ENCODE data around the gene OBSCN.
A peak's percentile ranks its signal among the peaks of the same experiment; 100 is the strongest.

Gene OBSCN

DNA sequence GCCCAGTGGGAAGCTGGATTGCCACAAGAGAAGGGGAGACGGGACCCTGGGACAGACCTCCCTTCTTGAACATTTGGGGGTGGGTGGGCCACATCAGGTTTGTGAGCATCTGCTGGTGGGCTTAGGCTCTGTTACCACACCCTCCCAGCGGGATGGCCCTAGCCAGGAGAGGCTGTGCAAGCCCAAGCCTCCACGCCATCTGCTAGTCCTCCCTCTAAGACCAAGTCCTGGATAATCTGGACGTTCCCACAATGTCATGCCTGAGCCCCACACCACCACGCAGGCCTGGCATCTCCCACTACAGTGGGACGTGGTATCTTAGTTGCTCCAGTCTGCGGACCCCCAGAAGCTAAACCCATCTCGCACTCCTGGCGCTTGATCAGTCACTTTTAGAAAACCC lies 46.0 kb upstream of the OBSCN start:
- DNase-seq (ENCODE audit: low spot score), result no peak
- ChIA-PET CTCF (no interaction called here), POLR2A (ENCODE audit: low non-redundant PET) (interaction anchor here (0.6 to 1.2 kb wide), 2 partner anchors 10 to 21 kb away, joined by 3 read pairs; no protein-coding TSS in a partner anchor)

DNA sequence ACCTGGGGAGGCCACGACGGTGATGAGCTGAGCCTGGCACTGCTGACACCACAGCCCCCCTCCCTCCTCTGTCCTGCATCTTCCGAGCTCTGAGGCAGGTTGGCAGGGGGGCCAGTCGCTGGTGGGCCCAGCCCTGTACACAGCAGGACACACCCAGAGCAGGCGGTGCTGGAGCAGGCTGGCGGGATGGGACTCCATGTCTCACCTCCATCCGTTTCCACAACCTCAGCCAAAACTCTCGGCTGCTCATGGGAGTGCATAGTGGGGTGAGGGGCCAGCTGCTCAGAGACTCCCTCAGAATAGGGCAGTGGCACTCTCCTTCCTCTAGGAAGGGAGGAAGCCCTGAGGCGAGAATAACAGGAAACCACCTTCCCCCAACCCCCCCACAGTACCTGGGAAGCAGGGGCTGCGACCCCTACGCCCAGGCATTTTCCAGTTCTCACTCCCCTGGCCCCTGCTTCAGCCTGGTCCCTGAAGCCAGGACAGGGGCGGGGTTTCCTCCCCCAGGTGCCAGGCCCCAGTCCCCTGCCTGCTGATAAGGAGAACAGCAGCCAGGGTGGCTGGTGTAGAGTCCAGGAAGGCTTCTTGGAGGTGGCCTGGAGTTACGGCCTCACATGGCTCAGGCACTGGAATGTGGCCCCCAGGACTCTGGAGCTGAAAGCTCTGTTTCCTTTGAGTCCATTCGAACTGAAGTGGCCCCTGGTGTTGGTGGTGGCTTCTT lies 45.4 kb upstream of the OBSCN start:
- DNase-seq (ENCODE audit: low spot score), result peak; percentile 28
- POLR2A ChIA-PET (ENCODE audit: low non-redundant PET), result interaction anchor here (0.6 to 1.4 kb wide), 2 partner anchors 13 to 22 kb away, joined by 3 to 11 read pairs; partner anchors contain the start of gene GJC2
- peak overlapping the region; percentile 100 for H3K27ac ChIP-seq
- TF ChIP-seq, protein P1, sequence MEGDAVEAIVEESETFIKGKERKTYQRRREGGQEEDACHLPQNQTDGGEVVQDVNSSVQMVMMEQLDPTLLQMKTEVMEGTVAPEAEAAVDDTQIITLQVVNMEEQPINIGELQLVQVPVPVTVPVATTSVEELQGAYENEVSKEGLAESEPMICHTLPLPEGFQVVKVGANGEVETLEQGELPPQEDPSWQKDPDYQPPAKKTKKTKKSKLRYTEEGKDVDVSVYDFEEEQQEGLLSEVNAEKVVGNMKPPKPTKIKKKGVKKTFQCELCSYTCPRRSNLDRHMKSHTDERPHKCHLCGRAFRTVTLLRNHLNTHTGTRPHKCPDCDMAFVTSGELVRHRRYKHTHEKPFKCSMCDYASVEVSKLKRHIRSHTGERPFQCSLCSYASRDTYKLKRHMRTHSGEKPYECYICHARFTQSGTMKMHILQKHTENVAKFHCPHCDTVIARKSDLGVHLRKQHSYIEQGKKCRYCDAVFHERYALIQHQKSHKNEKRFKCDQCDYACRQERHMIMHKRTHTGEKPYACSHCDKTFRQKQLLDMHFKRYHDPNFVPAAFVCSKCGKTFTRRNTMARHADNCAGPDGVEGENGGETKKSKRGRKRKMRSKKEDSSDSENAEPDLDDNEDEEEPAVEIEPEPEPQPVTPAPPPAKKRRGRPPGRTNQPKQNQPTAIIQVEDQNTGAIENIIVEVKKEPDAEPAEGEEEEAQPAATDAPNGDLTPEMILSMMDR (conservative IDR thresholded peaks at IDR 0.05; ENCODE audit: low read depth), result no peak
- CTCF ChIA-PET, result interaction anchor here (0.5 kb wide), 1 partner anchor 32 kb away, joined by 4 read pairs; no protein-coding TSS in a partner anchor

More for the DNA sequence above, 46.0 kb upstream of the OBSCN start:
- TF ChIP-seq, protein P1 (conservative IDR thresholded peaks at IDR 0.05; ENCODE audit: low read depth), result no peak
- H3K27ac ChIP-seq, result peak overlapping the region; percentile 100

DNA sequence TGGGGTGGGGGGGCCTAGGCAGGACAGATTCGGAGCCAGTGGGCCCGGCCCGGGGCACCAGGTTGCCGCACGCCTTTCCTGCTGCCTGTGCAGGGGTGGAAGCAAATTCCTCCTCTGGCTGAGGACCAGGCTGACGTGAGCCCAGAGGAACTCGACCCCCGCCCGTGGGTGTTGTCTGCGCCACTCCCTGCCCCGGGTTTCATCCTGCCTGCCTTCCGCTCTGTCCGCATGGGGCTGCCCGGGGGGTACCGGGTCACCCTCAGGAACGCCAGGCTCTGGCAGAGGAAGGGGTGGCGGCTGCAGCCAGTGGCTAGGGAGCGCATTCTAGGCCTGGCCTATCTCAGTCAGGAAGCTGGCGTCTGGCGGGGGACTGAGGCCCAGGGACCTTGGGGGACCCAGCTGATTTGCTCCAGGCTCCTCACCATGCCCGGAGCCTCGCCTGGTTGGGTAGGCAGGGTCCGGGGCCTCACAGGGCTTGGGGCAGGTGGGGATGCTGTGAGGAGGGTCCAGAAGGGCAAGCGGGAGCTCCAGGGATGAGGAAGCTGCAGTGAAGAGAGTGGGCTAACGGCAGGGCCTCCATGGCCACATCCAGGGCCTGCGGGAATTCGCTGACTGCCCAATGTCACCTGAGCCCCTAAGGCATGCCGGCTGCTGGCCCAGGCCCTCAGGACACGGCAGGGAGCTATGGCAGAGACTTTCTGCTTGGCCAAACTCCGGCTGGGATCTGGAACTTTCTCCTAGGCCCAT lies 44.7 kb upstream of the OBSCN start:
- ChIA-PET POLR2A (ENCODE audit: low non-redundant PET) (interaction anchor here (1.4 kb wide), 1 partner anchor 13 kb away, joined by 11 read pairs; the partner anchor contains the start of gene GJC2), CTCF (no interaction called here)
- peak overlapping the region; percentile 100 for H3K27ac ChIP-seq
- TF ChIP-seq, protein P1 (conservative IDR thresholded peaks at IDR 0.05; ENCODE audit: low read depth), result no peak
- peak; percentile 82 for DNase-seq (ENCODE audit: low spot score)

DNA sequence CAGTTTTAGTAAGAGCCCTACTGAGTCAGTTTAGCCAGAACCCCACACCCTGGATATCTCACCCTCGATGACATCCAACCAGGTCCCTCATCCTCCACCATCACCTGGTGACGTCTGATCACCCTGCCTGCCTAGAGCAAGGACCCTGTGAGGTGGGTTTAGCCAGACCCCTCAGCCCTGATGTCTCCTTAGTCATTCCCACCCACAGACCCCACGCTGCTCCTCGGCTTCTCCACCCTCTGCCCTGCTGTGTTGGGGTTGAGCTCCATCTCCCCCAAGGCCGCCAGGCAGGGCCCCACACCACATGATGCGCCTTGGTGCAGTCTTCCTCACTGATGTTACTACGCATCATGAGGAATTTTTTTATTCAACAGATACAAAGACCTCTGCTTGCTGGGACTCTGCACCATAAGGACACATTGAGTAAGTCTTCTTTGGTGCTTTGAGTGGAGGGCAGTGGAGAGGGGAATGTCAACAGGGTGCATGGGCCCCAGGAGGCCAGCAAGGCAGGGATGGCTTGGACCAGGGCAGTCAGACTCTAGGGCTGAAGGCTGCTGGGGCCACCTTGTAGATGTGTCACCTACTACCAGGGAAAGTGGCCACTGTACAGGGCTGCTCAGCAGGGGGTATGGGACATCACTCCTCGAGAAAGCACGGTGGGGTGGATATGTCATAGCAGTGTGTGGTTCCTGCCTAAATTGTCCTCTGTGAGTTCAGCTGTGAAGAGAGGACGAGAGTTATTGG lies 43.9 kb upstream of the OBSCN start:
- DNase-seq (ENCODE audit: low spot score), result no peak
- ChIA-PET POLR2A (ENCODE audit: low non-redundant PET) (interaction anchor here (0.6 to 1.7 kb wide), 3 partner anchors 13 to 60 kb away, joined by 3 to 11 read pairs (median 11); partner anchors contain the start of gene GJC2), CTCF (no interaction called here)
- TF ChIP-seq, protein P1 (conservative IDR thresholded peaks at IDR 0.05; ENCODE audit: low read depth), result no peak
- peak overlapping the region; percentile 100 for H3K27ac ChIP-seq

DNA sequence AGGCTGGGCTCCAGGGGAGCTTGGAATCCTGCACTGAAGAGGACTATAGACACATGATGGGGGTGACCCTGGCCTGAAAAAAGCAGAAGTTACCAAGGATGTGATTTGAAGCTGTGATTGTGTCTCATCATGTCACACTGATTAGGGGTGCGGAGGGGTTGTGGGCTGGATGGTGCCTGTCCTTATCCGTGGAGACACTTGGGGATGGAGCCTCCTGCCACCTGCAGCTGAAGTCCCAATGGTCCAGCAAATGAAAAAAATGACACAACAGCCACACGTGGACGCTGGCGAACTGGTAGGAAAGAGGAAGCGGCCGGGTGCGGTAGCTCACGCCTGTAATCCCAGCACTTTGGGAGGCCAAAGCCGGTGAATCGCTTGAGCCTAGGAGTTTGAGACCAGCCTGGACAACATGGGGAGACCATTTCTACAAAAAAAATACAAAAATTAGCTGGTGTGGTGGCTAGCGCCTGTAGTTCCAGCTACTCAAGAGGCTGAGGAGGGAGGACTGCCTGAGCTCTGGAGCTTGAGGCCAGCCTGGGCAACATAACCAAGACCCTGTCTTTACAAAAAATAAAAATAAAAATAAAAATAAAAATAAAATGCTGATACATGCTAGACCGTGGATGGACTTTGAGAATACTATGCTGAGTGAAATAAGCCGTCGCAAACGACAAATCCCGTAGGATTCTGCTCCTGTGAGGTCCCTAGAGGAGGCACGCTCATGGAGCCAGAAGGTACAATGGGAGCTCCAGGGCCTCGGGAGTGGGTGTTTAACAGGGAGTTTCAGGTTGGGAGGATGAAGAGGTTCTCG lies 43.1 kb upstream of the OBSCN start:
- TF ChIP-seq, protein P1 (conservative IDR thresholded peaks at IDR 0.05; ENCODE audit: low read depth), result no peak
- H3K27ac ChIP-seq, result peak overlapping the region; percentile 100
- DNase-seq (ENCODE audit: low spot score), result no peak
- CTCF ChIA-PET, result interaction anchor here (0.6 to 1.2 kb wide), 5 partner anchors 8 to 1737 kb away, joined by 3 to 6 read pairs (median 3); no protein-coding TSS in a partner anchor
- POLR2A ChIA-PET (ENCODE audit: low non-redundant PET), result interaction anchor here (0.6 to 1.7 kb wide), 5 partner anchors 8 to 61 kb away, joined by 3 to 11 read pairs (median 4); no protein-coding TSS in a partner anchor
